ENCODE data around the gene CD320. TPM values are rescaled to one million over a fixed set of nuclear protein-coding genes. Genes with fewer than 3 reads are reported as not detected.
A peak's percentile ranks its signal among the peaks of the same experiment; 100 is the strongest.
"Not testable (repeated sequence)": the region's sequence is repeated elsewhere in the genome, so short reads cannot be mapped to it uniquely, and the experiment has no call there.

CD320 gene
- total RNA-seq: 10 to 100 TPM; 21.7 to 58.1 TPM

DNA sequence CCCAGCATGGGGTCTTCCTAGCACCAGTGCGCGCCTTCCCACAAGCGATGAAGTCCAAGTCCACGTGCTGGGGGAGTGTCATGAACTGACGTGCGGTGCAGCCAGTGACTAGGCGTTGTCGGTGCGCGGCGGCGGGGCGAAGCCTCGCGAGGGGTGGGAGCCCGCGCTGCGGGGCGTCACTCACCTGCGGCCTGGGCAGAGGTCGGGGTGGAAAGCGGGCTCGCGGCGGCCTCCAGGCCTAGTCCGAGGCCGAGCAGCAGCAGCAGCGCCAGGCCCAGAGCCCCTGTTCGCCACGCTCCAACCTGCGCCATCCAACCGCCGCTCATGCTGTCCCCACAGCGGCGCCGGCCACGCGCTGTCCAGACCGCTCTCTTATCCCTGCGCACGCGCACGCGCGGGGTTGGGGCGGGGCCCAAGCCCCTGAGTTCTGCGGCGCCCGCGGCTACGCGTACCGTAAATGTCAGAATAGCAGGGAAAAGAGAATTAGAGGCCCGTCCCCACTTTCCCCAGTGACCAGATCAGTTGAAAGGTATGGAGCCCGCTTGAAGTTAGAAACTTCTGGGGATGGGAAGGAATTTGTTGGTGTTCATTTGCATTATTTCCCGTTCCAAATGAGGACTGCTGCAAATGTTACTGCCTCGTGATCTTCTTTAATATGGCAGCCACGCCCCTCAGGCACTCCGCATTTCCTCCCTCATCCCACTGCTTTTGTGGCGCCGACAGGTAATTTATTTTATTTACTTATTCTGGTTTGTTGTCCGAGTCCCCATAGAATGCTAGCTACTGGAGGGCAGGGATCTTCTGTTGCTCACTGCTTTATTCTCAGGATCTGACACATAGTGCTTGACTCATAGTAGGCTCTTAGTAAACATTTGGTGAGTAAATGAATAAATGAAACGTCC, at the start of gene CD320:
TSS of gene CD320 (minus strand) at position 394 of the 902 bp plus-strand sequence. CDS start at position 326, 68 bp downstream.
- H3K4me3 ChIP-seq: peak within 1 kb of the TSS; percentile 82
- DNase-seq (ENCODE audit: low spot score) (peak; percentile 43), ATAC-seq (ENCODE audit: insufficient number of reproducible peaks, low FRiP score, low read depth) (peak; percentile 64)
- peak within 1 kb of the TSS; percentile 2 to 5 for H3K27ac ChIP-seq
- TF ChIP-seq, protein P1, sequence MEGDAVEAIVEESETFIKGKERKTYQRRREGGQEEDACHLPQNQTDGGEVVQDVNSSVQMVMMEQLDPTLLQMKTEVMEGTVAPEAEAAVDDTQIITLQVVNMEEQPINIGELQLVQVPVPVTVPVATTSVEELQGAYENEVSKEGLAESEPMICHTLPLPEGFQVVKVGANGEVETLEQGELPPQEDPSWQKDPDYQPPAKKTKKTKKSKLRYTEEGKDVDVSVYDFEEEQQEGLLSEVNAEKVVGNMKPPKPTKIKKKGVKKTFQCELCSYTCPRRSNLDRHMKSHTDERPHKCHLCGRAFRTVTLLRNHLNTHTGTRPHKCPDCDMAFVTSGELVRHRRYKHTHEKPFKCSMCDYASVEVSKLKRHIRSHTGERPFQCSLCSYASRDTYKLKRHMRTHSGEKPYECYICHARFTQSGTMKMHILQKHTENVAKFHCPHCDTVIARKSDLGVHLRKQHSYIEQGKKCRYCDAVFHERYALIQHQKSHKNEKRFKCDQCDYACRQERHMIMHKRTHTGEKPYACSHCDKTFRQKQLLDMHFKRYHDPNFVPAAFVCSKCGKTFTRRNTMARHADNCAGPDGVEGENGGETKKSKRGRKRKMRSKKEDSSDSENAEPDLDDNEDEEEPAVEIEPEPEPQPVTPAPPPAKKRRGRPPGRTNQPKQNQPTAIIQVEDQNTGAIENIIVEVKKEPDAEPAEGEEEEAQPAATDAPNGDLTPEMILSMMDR (IDR thresholded peaks at IDR 0.05): no peak
- H3K36me3 ChIP-seq: peaks cover 15% of the 10 kb centered on the region
- peaks cover 14 to 27% of the 10 kb centered on the region in 2 donors for H3K4me1 ChIP-seq (ENCODE audit: control insufficient read depth in 1 of 2, low read depth in 2 of 2)
- no peaks in the 10 kb centered on the region for H3K9me3 ChIP-seq
- H3K27me3 ChIP-seq (replicated peaks; ENCODE audit: insufficient read depth): no peaks in the 10 kb centered on the region

DNA sequence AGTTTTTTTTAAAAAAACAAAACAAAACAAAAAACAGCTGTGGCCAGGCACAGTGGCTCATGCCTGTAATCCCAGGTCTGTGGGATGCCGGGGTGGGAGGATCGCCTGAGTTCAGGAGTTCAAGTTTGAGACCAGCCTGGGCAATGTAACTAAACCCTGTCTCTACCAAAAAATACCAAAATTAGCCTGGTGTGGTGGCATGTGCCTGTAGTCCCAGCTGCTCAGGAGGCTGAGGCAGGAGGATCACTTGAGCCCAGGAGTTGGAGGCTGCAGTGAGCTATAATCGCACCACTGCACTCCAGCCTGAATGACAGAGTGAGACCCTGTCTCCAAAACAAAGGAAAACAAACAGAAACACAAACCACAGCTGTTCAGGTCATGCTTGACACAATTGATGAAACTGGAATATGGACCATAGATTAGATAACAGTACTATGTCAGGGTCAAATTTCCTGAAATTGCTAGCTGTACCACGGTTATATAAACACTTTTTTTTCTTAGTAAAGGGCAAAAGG, 48.9 kb upstream of the CD320 start:
- TF ChIP-seq, protein P1 (IDR thresholded peaks at IDR 0.05): no peak

DNA sequence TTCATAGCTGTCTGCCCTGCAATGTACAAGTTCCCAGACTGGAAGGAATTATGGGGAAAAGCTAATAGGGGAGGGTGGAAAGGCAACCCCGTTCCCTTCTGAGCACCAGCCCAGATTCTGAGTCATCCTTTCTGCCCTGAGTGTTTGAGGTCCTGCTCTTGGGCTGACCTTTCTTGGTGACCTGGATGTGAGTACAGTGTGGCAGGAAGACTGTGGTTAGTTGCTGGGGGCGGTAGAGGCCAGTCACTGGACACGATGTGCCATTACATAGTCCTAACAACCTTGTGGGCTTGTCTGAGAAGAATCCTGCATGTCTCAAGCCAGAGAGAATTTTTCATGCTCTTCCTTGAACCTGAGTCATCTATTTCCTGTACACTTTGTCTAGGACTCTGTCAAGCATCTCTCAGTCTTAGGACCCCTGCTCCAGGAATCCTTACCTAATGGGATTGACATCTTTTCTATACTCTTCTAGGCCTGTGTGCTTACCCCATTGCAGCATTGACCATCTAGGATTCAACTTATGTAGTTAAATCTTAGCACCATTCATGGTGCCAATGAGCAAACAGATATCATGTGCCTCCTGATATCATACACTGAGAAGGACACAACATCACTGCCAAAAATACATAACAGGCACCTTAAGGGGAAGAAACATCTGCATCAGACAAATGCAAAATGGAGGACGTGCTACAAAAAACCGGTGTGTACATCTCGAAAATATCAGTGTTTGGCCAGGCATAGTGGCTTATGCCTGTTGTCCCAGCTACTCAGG, 47.7 kb upstream of the CD320 start:
- Histone ChIP-seq H3K27ac (peak overlapping the region; percentile 7 to 61), H3K4me3 (no peak overlapping the region), H3K36me3 (no peaks in the 10 kb centered on the region), H3K4me1 (ENCODE audit: control insufficient read depth in 1 of 2, low read depth in 2 of 2) (peaks cover 8 to 41% of the 10 kb centered on the region in 2 donors), H3K9me3 (no peaks in the 10 kb centered on the region), H3K27me3 (replicated peaks; ENCODE audit: insufficient read depth) (no peaks in the 10 kb centered on the region)
- peak; percentile 47 for DNase-seq (ENCODE audit: low spot score)
- ATAC-seq (ENCODE audit: insufficient number of reproducible peaks, low FRiP score, low read depth): peak; percentile 69
- TF ChIP-seq, protein P1 (IDR thresholded peaks at IDR 0.05): no peak

More for the DNA sequence above, 48.9 kb upstream of the CD320 start:
- no peaks in the 10 kb centered on the region for H3K9me3 ChIP-seq
- no peaks in the 10 kb centered on the region for H3K27me3 ChIP-seq (replicated peaks; ENCODE audit: insufficient read depth)
- H3K27ac ChIP-seq: no peak overlapping the region
- ATAC-seq (ENCODE audit: insufficient number of reproducible peaks, low FRiP score, low read depth): no peak
- H3K36me3 ChIP-seq: no peaks in the 10 kb centered on the region
- H3K4me3 ChIP-seq: no peak overlapping the region
- H3K4me1 ChIP-seq (ENCODE audit: control insufficient read depth in 1 of 2, low read depth in 2 of 2): peaks cover 8 to 42% of the 10 kb centered on the region in 2 donors
- no peak for DNase-seq (ENCODE audit: low spot score)

DNA sequence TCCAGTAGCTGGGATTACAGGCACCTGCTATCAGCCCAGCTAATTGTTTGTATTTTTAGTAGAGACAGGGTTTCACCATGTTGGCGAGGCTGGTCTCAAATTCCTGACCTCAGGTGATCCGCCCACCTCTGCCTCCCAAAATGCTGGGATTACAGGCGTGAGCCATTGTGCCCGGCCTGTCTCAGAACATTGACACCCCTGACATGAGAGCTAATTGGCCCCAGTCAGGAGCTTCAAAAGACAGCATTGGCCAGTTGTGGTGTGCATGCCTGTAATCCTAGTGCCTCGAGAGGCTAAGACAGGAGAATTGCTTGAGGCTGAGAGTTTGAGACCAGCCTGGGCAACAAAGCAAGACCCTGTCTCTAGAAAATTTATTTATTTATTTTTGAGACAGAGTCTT, 44.7 kb upstream of the CD320 start:
- H3K4me1 ChIP-seq (ENCODE audit: control insufficient read depth in 1 of 2, low read depth in 2 of 2): peaks cover 8 to 41% of the 10 kb centered on the region in 2 donors
- not testable (repeated sequence) for H3K9me3 ChIP-seq; DNase-seq (ENCODE audit: low spot score); H3K27me3 ChIP-seq (replicated peaks; ENCODE audit: insufficient read depth); H3K36me3 ChIP-seq; ATAC-seq (ENCODE audit: insufficient number of reproducible peaks, low FRiP score, low read depth); H3K27ac ChIP-seq
- H3K4me3 ChIP-seq: peak overlapping the region; percentile 59

DNA sequence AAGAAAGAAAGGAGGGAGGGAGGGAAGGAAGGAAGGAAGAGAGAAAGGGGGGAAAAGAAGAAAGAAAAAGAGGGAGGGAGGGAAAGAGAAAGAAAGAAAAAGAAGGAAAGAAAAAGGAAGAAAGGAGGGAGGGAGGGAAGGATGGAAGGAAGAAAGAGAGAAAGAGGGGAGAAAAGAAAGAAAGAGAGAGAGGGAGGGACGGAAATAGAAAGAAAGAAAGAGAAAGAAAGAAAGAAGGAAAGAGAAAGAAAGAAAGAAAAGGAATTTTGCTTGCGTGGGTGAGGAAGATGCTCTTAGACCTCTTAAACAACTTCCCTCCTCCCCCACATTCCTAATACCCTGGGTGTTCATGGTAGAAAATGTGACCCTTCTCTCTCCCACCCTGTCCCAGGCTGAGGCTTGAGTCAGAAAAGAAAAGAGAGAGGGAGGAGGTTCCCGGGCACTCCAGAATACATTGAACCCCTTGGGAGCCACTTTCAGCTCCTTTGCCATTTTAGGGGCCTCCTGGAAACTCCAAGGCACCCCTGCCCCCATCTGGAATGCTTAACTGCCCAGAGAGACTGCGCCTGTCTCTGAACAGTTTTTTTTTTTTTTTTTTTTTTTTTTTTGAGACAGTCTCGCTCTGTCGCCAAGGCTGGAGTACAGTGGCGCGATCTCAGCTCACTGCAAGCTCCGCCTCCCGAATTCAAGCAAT, 44.1 kb upstream of the CD320 start:
- ATAC-seq (ENCODE audit: insufficient number of reproducible peaks, low FRiP score, low read depth) (no peak), DNase-seq (ENCODE audit: low spot score) (no peak)
- Histone ChIP-seq H3K27ac (peak overlapping the region in 1 of 2 donors; percentile 34), H3K36me3 (no peaks in the 10 kb centered on the region), H3K27me3 (replicated peaks; ENCODE audit: insufficient read depth) (no peaks in the 10 kb centered on the region), H3K4me3 (peak overlapping the region; percentile 59), H3K4me1 (ENCODE audit: control insufficient read depth in 1 of 2, low read depth in 2 of 2) (peaks cover 8 to 41% of the 10 kb centered on the region in 2 donors), H3K9me3 (no peaks in the 10 kb centered on the region)
- TF ChIP-seq, protein P1 (IDR thresholded peaks at IDR 0.05): no peak

DNA sequence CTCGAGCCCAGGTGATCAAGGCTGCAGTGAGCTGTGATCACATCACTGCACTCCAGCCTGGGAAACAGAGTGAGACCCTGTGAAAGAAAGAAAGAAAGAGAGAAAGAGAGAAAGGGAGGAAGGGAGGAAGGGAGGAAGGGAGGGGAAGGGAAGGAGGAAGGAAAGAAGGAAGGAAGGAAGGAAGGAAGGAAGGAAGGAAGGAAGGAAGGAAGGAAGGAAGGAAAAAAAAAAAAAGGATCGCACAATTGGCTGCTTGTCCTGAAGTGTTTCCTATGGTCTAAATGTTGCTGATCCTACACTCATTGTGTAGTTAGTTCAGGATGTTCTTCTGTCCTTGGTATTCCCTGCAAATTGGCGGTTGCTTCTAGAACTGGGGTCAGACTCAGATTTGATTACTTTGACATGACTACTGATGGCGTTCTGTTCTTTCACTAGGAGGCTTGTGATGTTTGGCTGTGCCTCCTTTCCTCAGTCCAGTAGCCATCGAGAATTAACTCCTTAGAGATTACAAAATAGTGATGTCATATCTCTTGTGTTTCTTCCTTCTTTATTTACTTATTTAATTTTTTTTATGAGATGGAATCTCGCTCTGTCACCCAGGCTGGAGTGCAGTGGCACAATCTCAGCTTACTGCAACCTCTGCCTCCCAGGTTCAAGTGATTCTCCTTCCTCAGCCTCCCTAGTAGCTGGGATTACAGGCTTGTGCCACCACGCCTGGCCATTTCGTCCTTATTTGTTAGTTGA, 41.6 kb upstream of the CD320 start:
- ATAC-seq (ENCODE audit: insufficient number of reproducible peaks, low FRiP score, low read depth); DNase-seq (ENCODE audit: low spot score); H3K27me3 ChIP-seq (replicated peaks; ENCODE audit: insufficient read depth); H3K4me3 ChIP-seq; H3K36me3 ChIP-seq; H3K9me3 ChIP-seq; H3K27ac ChIP-seq: not testable (repeated sequence)
- H3K4me1 ChIP-seq (ENCODE audit: control insufficient read depth in 1 of 2, low read depth in 2 of 2): peaks cover 8 to 28% of the 10 kb centered on the region in 2 donors

Data from thoracic aorta (tissue), 2 donors.